GM18519 (cell line): ENCODE results near the gene FAF1.
"Not testable (repeated sequence)": the region's sequence is repeated elsewhere in the genome, so short reads cannot be mapped to it uniquely, and the experiment has no call there.

ENCODE experiments used
- ATAC-seq: cut with Tn5 transposase; IDR thresholded peaks from one replicate; pipeline ENCODE4 v1.9.1; 2021; ENCODE audit warnings: mild to moderate bottlenecking, moderate library complexity; ENCODE audit not compliant: unreplicated experiment, low FRiP score

FAF1 gene

GRCh38 chr1:50812346-50812745 is 147.7 kb downstream of the FAF1 start:
- no peak for ATAC-seq

- ATAC-seq: no peak
These were observed 151.8 kb downstream of the FAF1 start for GRCh38 chr1:50808296-50808695.

- ATAC-seq: no peak
These were observed 163.8 kb downstream of the FAF1 start for GRCh38 chr1:50796272-50796671.

- no peak for ATAC-seq
These were observed 166.5 kb downstream of the FAF1 start for GRCh38 chr1:50793521-50793920.

- ATAC-seq: no peak
These were observed 172.8 kb downstream of the FAF1 start for GRCh38 chr1:50787266-50787665.

GRCh38 chr1:50783286-50783685 is 176.8 kb downstream of the FAF1 start:
- ATAC-seq: no peak

- no peak for ATAC-seq
These were observed 179.3 kb downstream of the FAF1 start for GRCh38 chr1:50780797-50781196.

- ATAC-seq: no peak
These were observed 180.3 kb downstream of the FAF1 start for GRCh38 chr1:50779801-50780200.

GRCh38 chr1:50775740-50776139 is 184.3 kb downstream of the FAF1 start:
- ATAC-seq: no peak

GRCh38 chr1:50774759-50775351 is 185.2 kb downstream of the FAF1 start:
- ATAC-seq: no peak

- no peak for ATAC-seq
These were observed 193.4 kb downstream of the FAF1 start for GRCh38 chr1:50766688-50767087.

GRCh38 chr1:50756543-50756942 is 203.5 kb downstream of the FAF1 start:
- not testable (repeated sequence) for ATAC-seq

- not testable (repeated sequence) for ATAC-seq
These were observed 205.3 kb downstream of the FAF1 start for GRCh38 chr1:50754764-50755163.

- no peak for ATAC-seq
These were observed 209.9 kb downstream of the FAF1 start for GRCh38 chr1:50750021-50750619.

GRCh38 chr1:50747394-50747793 is 212.7 kb downstream of the FAF1 start:
- ATAC-seq: no peak

GRCh38 chr1:50742523-50742922 is 217.5 kb downstream of the FAF1 start:
- no peak for ATAC-seq

GRCh38 chr1:50739125-50739524 is 220.9 kb downstream of the FAF1 start:
- ATAC-seq: no peak

GRCh38 chr1:50735443-50735842 is 224.6 kb downstream of the FAF1 start:
- ATAC-seq: no peak

GRCh38 chr1:50727578-50727977 is 232.5 kb downstream of the FAF1 start:
- not testable (repeated sequence) for ATAC-seq

GRCh38 chr1:50724626-50725286 is 235.3 kb downstream of the FAF1 start:
- ATAC-seq: peak; percentile 86

GRCh38 chr1:50720457-50721053 is 239.5 kb downstream of the FAF1 start:
- no peak for ATAC-seq

GRCh38 chr1:50719126-50719525 is 240.9 kb downstream of the FAF1 start:
- no peak for ATAC-seq
